ENCODE measurements around the gene STK32C. TPM values are rescaled to one million over a fixed set of nuclear protein-coding genes. Genes with fewer than 3 reads are reported as not detected.
A peak's percentile ranks its signal among the peaks of the same experiment; 100 is the strongest.
"Not testable (repeated sequence)": the region's sequence is repeated elsewhere in the genome, so short reads cannot be mapped to it uniquely, and the experiment has no call there.

STK32C gene
- total RNA-seq, 1 experiment from 2014 or later, result 13.9 TPM

GRCh38 chr10:132223611-132224342, 84.0 kb downstream of the STK32C start:
- DNase-seq, result no peak
- no peaks in the 10 kb centered on the region for H3K9me2 ChIP-seq (ENCODE audit: insufficient read depth)
- no peaks in the 10 kb centered on the region for H3K36me3 ChIP-seq (ENCODE audit: low read depth)
- H3K27ac ChIP-seq, result no peak overlapping the region
- no TSS peak for BruUV-seq (replicated peaks)
- H3K4me1 ChIP-seq (replicated peaks; ENCODE audit: insufficient read depth), result no peaks in the 10 kb centered on the region
- no peaks in the 10 kb centered on the region for H3K9me3 ChIP-seq (ENCODE audit: insufficient read depth, low read depth)
- intact Hi-C loops (cut with micrococcal nuclease; ENCODE audit: unreplicated experiment), result loop anchor here (1.0 to 5.0 kb wide), 4 partner anchors 129 to 414 kb away; no protein-coding TSS in a partner anchor
- no peak overlapping the region for H3K4me3 ChIP-seq
- no peaks in the 10 kb centered on the region for H4K20me1 ChIP-seq (ENCODE audit: insufficient read depth)
- no peak overlapping the region for H2AFZ ChIP-seq
- H3F3A ChIP-seq (ENCODE audit: insufficient read depth, low read depth), result no peaks in the 10 kb centered on the region
- TF ChIP-seq CTCF (conservative IDR thresholded peaks at IDR 0.05) (no peak), EZH2 (IDR thresholded peaks at IDR 0.05; ENCODE audit: low read depth) (no peak)
- H3K4me2 ChIP-seq, result no peak overlapping the region
- ChIA-PET POLR2A (ENCODE audit: unreplicated experiment) (no interaction called here), CTCF (interaction anchor here (0.5 to 0.6 kb wide), 2 partner anchors 84 to 324 kb away, joined by 3 read pairs; partner anchors contain the start of gene STK32C)
- H3K79me2 ChIP-seq (ENCODE audit: low read depth), result no peaks in the 10 kb centered on the region
- no peaks in the 10 kb centered on the region for H3K27me3 ChIP-seq (ENCODE audit: insufficient read depth, low read depth)

- ChIA-PET CTCF (interaction anchor here (0.5 kb wide), 1 partner anchor 85 kb away, joined by 3 read pairs; the partner anchor contains the start of gene STK32C), POLR2A (ENCODE audit: unreplicated experiment) (no interaction called here)
- no peaks in the 10 kb centered on the region for H3K79me2 ChIP-seq (ENCODE audit: low read depth)
- H3K4me1 ChIP-seq (replicated peaks; ENCODE audit: insufficient read depth), result no peaks in the 10 kb centered on the region
- no peaks in the 10 kb centered on the region for H3K9me2 ChIP-seq (ENCODE audit: insufficient read depth)
- H2AFZ ChIP-seq, result no peak overlapping the region
- no peaks in the 10 kb centered on the region for H3K27me3 ChIP-seq (ENCODE audit: insufficient read depth, low read depth)
- H3K36me3 ChIP-seq (ENCODE audit: low read depth), result no peaks in the 10 kb centered on the region
- BruUV-seq (replicated peaks), result no TSS peak
- no peaks in the 10 kb centered on the region for H3K9me3 ChIP-seq (ENCODE audit: insufficient read depth, low read depth)
- H3K27ac ChIP-seq, result no peak overlapping the region
- no peaks in the 10 kb centered on the region for H3F3A ChIP-seq (ENCODE audit: insufficient read depth, low read depth)
- no peaks in the 10 kb centered on the region for H4K20me1 ChIP-seq (ENCODE audit: insufficient read depth)
- intact Hi-C loops (cut with micrococcal nuclease; ENCODE audit: unreplicated experiment), result loop anchor here (1.0 to 5.0 kb wide), 4 partner anchors 129 to 414 kb away; no protein-coding TSS in a partner anchor
- no peak overlapping the region for H3K4me3 ChIP-seq
- H3K4me2 ChIP-seq, result no peak overlapping the region
- DNase-seq, result peak; percentile 58 to 75
- TF ChIP-seq EZH2 (IDR thresholded peaks at IDR 0.05; ENCODE audit: low read depth), result no peak
- peak; percentile 84 for TF ChIP-seq CTCF (conservative IDR thresholded peaks at IDR 0.05)
Observed at GRCh38 chr10:132223156-132223590, 84.6 kb downstream of the STK32C start.

GRCh38 chr10:132222726-132223125, 85.0 kb downstream of the STK32C start:
- DNase-seq, result no peak
- no peaks in the 10 kb centered on the region for H3F3A ChIP-seq (ENCODE audit: insufficient read depth, low read depth)
- H4K20me1 ChIP-seq (ENCODE audit: insufficient read depth), result no peaks in the 10 kb centered on the region
- intact Hi-C loops (cut with micrococcal nuclease; ENCODE audit: unreplicated experiment), result loop anchor here (1.0 to 5.0 kb wide), 4 partner anchors 130 to 415 kb away; no protein-coding TSS in a partner anchor
- H3K4me2 ChIP-seq, result no peak overlapping the region
- H3K4me3 ChIP-seq, result no peak overlapping the region
- H3K4me1 ChIP-seq (replicated peaks; ENCODE audit: insufficient read depth), result no peaks in the 10 kb centered on the region
- H3K27ac ChIP-seq, result no peak overlapping the region
- no TSS peak for BruUV-seq (replicated peaks)
- ChIA-PET POLR2A (ENCODE audit: unreplicated experiment) (no interaction called here), CTCF (no interaction called here)
- no peak for TF ChIP-seq CTCF (conservative IDR thresholded peaks at IDR 0.05)
- TF ChIP-seq EZH2 (IDR thresholded peaks at IDR 0.05; ENCODE audit: low read depth), result no peak
- no peaks in the 10 kb centered on the region for H3K9me2 ChIP-seq (ENCODE audit: insufficient read depth)
- no peaks in the 10 kb centered on the region for H3K36me3 ChIP-seq (ENCODE audit: low read depth)
- no peak overlapping the region for H2AFZ ChIP-seq
- H3K79me2 ChIP-seq (ENCODE audit: low read depth), result no peaks in the 10 kb centered on the region
- H3K27me3 ChIP-seq (ENCODE audit: insufficient read depth, low read depth), result no peaks in the 10 kb centered on the region
- H3K9me3 ChIP-seq (ENCODE audit: insufficient read depth, low read depth), result no peaks in the 10 kb centered on the region

GRCh38 chr10:132220996-132221395, 86.8 kb downstream of the STK32C start:
- DNase-seq; H3K9me3 ChIP-seq (ENCODE audit: insufficient read depth, low read depth); H3F3A ChIP-seq (ENCODE audit: insufficient read depth, low read depth); H4K20me1 ChIP-seq (ENCODE audit: insufficient read depth); H3K9me2 ChIP-seq (ENCODE audit: insufficient read depth); H3K4me2 ChIP-seq; CTCF ChIA-PET; H3K27me3 ChIP-seq (ENCODE audit: insufficient read depth, low read depth); POLR2A ChIA-PET (ENCODE audit: unreplicated experiment); H3K4me1 ChIP-seq (replicated peaks; ENCODE audit: insufficient read depth); H3K27ac ChIP-seq; H3K4me3 ChIP-seq; H2AFZ ChIP-seq; BruUV-seq (replicated peaks); H3K36me3 ChIP-seq (ENCODE audit: low read depth); H3K79me2 ChIP-seq (ENCODE audit: low read depth): not testable (repeated sequence)
- intact Hi-C loops (cut with micrococcal nuclease; ENCODE audit: unreplicated experiment), result loop anchor here (5.0 kb wide), 1 partner anchor 151 kb away; no protein-coding TSS in a partner anchor
